Hematopoietic multipotent progenitor cell treated with erythropoietin and hydrocortisone succinate and interleukin-3 and kit ligand, for 15 days (in vitro differentiated cells): ENCODE results near the gene POLRMT.
"Not testable (repeated sequence)": the region's sequence is repeated elsewhere in the genome, so short reads cannot be mapped to it uniquely, and the experiment has no call there.

ENCODE experiments used
- DNase-seq: peaks from one replicate; pipeline ENCODE4 v3.0.0-alpha.2; 2015; ENCODE audit warnings: low spot score

Gene POLRMT

DNA sequence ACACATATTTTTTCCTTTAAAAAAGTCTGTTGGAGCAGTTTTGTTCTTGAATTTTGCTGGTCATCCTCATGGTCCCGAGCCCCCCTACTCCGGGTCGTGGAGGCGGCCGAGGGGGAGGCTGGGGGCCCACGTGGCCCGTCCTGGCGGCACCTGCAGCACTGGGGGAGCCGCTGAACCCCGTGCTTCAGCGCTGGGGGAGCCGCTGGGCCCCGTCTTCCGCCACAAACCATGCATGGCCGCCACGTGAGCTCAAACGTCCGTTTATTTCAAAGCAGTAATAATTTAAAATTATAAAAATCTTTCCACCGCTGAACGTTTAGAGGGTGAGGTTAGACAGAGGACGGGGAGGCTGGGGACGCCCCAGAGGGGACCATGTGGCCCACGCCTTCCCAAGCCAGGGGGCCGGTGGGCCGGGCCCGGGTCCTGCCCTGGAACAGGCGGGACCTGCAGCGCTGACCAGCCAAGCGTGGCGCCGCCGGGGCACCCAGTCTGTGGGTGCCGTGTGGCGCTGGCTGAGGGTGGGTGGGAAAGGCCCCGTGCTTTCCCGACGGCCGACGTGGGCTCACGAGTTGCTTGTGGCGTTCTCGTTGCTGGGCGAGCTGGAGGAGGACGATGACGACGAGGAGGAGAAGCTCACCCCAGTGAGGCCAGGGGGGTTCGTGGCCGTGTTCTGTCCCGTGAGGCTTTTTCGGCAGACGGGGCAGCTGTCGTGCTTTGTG, 14.4 kb upstream of the POLRMT start:
- DNase-seq: no peak

- no peak for DNase-seq
Measured at GRCh38 chr19:646779-647565, 13.6 kb upstream of the POLRMT start.

DNA sequence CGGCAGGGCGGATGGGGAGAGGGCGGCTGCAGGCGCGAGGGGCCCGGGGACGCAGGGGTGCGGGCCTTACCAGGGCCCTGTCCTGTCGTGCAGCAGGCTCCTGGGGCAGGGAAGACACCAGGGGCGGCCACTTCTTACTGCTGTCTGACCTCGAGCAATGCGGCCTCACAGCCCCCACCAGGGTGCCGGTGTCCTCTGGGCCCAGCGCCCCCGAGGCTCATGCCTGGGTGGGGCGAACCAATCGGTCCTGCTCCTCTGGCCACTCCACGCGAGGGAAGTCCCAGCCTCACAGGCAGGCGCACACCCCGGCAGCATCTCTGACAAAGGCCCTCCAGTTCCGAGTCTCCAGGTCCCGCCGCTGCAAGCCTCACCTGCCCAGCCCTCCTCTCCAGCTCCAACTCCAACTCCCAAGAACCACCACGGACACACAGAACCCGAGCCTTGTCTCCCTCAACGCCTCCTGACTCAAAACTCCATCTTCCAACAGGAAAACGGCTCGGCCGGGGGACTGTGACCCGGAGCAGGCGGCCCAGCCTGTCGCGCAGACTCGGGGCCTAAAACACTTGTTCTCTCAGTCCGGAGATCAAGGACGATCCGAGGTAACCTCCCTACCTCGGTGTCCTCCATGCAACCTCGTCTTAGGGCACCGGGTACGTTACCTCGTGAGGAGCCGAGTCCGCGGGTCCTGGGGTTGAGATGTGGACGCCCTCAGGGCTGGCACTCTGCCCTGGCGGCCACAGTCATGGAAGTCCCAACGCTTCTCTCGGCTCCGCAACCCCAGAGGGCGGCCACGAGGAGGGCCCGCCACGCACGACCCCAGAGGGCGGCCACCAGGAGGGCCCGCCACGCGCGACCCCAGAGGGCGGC, 12.8 kb upstream of the POLRMT start:
- no peak for DNase-seq

GRCh38 chr19:644789-645188, 11.5 kb upstream of the POLRMT start:
- DNase-seq: no peak

DNA sequence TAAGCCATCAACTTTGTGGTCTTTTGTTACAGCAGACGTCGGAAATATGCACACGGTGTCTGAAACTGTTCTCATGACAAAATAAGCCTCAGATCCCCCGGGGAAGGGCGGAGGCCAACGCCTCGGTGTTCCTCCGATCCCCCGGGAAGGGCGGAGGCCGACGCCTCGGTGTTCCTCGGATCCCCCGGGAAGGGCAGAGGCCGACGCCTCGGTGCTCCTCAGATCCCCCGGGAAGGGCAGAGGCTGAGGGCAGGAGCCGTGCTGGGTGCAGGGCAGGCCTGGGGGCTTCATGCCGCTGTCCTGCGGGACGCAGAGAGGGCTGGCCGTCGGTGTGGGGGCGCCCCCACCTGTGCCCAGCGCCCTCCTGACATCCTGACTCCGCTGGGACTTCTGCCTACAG, 11.0 kb upstream of the POLRMT start:
- no peak for DNase-seq

- no peak for DNase-seq
Measured at GRCh38 chr19:643736-644135, 10.4 kb upstream of the POLRMT start.

- DNase-seq: no peak
Measured at GRCh38 chr19:642767-643727, 9.7 kb upstream of the POLRMT start.

DNA sequence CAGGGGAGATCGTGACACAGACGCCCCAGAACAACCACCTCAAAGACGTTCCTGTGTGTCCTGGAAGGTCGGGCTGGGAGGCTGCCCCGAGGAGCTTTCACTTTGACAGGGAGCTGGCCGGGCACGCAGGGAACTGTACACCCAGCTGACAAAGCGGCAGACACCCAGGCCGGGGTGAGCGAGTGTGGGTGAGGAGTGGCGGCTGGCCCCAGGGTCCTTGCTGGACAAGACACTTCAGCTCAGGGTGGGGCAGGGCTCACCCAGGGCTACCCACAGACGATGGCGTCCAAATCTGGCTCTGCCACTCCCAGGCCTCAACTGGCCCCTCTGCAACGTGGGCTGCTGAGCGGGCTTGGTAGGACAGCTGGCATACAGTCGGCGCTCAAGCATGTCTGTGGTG, 8.4 kb upstream of the POLRMT start:
- DNase-seq: no peak

DNA sequence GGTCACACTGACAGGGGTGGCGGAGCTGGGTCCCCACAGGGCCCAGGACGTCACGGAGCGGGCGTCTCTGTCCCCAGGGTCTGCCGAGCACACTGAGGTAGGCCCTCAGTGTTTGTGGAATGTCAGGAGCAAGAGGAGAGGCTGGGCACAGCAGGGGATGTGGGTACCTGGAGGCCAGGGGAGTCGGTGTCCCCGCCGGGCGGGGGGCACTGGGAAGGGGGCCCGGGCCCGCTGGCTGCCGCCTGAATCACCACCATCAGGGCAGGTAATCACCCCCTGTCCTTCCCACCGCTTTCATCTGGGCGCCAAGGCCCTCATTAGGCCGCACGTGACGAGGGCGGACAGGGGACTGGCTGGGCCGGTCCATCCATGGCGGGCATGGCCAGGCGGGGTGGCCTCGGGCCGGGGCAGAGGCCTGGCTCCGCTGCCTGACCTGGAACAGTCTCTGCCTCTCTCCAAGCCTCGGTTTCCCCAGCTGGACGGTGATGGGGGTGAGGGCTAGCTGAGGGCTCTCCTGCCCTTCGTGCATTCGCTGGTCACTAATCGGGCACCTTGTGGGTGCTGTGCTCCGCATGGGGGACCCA, 7.4 kb upstream of the POLRMT start:
- DNase-seq: no peak

GRCh38 chr19:640161-640558, 6.8 kb upstream of the POLRMT start:
- DNase-seq: no peak

DNA sequence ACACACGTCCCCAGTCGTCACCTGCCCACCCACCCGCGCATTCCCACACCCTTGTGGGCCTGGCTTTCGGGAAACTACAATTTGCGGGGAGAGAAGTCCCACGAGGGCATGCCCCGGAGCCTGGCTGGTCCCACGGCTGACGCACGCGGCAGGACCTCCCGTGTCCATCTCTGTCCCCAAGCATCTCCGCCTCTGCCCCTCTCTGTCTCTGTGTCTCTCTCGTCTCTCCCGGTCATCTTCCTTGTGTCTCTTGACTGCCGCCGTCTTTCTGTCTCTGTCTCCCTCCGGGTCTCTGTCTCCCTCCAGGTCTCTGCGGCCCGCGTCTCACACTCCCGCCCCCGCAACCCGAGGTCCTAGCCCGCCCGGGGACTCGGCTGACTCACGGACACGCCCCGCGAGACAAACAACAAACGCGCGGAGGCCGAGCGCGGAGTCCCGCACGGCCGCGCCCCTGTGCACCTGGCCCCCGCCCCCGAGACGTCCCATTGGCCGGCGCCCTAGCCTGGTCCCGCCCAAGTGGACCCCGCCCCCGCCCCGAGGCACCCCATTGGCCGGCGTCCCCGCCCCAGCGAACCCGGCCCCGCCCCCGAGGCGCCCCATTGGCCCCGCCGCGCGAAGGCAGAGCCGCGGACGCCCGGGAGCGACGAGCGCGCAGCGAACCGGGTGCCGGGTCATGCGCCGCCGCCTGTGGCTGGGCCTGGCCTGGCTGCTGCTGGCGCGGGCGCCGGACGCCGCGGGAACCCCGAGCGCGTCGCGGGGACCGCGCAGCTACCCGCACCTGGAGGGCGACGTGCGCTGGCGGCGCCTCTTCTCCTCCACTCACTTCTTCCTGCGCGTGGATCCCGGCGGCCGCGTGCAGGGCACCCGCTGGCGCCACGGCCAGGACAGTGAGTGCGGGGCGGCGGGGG, 6.2 kb upstream of the POLRMT start, which contains the start of gene FGF22:
Gene FGF22, plus strand, starts transcription at position 627 of the 908 bp plus-strand sequence. Its CDS starts 47 bp downstream, at position 674.
- DNase-seq: peak; percentile 94

- no peak for DNase-seq
Measured at GRCh38 chr19:638906-639252, 5.5 kb upstream of the POLRMT start.

- DNase-seq: no peak
Measured at GRCh38 chr19:634975-635652, 1.8 kb upstream of the POLRMT start.

DNA sequence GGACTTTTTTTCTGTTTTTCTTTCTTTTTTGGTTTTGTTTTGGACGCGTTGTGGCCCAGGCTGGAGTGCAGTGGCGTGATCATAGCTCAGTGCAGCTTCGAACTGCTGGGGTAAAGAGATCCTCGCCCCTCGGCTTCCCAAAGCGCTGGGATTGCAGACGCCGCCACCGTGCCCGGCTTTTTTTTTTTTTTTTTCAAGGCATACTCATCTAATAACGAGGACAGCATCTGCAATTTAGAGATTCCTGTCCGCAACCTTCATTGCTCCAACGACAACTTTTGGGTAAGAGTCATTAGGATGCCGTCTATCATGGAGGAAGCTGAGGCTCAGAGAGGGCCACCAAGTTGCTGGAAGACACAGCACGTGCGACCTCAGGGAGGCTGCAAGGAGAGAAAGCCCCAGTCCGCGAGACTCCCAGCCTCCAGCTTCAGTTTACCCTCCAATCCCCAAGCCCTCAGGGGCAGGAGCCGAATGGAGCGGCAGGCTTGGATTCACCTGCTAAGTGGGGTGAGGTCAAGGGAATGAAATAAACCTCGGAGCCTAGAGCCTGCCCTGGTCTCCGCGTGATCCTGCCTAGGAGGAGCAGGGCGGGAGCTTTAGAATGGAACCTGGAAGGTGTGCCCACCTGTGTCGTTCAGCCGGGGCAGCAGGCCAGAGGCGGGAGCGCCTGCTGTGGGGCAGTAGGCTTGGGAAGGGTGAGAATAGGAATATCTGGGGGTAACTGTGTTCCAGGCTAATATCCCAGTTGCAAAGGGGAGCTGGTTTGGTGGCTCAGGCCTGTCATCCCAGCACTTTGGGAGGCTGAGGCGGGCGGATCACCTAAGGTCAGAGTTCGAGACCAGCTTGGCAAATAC, 676 bp upstream of the POLRMT start:
- DNase-seq: no peak

DNA sequence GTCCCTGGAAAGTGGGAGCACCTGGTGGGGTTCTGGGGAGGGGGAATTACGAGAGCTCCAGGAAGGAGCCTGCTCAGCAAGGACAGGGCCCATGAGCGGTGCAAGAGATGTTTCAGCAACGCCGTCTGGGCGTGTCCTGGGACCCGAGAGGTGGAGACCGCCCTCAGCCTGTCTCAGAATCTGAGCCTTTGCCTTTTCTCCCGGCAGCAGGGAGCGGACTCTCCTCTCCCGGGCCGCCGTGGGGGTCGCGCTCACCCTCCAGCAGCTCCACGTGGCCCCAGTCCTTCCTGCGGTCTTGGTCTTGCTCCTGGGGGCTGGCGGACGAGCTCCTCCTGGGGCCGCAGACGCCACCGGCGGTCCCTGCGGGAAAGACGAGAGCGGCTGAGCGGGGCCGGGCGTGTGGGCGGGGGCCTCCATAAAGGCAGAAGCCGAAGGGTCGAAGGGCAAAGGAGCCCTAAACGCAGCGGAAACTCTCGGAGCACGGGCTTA, 714 bp downstream of the POLRMT start:
- peak; percentile 38 for DNase-seq

DNA sequence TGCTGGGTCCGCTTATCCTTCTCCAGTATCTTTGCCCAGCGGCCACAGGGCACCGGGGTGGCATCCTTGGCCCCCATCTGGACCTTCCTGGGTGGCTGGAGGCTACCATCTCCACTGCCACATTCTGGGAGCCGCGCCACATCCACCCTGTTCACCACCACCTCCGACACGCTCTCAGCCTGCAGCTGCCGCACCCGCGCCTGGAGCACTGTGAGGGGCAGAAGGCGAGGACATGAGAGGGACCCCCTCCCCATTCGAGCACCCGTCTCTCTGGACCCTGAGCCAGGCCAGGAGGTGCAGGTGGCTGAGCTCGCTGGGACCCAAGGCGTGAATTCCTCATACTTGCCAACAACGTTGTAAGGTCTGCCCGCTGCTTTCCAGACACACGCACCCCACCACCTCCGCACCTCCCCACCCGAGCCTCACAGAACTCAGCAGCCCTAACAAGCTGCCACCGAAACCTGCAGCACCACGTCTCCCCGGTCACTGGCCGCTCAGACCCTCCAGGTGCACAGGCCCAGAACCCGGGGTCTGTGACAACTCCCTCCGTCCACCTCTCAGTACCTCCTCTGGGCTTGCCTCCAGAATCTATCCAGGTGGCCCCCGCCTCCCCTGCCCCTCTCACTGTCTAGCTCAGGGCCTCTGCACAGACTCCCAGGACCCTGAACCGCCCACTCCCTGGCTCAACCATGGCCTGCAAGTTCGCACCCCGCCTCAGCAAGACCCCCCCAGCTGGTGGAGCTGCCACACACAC, 3.2 kb downstream of the POLRMT start:
- DNase-seq: no peak

GRCh38 chr19:629515-629914, 3.8 kb downstream of the POLRMT start:
- not testable (repeated sequence) for DNase-seq
